ENCODE data around the gene ADAMTS9.

DNA sequence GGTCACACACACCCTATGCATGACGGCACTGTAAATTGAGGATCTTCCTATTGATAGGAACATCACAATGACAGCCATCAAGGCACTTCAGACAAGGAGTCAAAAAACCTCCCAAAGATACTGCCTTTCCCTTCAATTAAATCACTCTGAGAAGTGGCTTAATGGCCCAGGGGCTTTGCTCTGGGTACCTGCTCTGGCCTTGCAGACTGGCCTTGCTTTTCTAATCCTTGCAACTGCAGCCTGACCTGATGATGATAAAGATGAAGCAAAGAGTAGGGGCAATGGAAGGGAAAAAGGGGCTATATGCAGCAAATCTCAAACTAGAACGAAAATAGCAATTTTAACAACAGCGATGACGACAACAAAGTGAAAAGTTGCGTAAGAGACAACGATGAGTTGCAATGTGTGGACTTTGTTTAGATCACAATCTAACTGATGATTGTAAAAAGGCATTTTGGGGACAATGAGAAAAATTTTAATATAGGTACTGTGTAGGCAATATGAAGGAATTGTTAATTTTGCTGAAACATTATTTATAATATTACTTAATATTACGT, 14.6 kb downstream of the ADAMTS9 start:
- TF ChIP-seq SMC3 (conservative IDR thresholded peaks at IDR 0.05; ENCODE audit: insufficient read depth, low read depth, low read length): no peak
- no peak for TF ChIP-seq POLR2A (conservative IDR thresholded peaks at IDR 0.05)
- no peak for TF ChIP-seq MCM7 (IDR thresholded peaks at IDR 0.05)
- no peak for TF ChIP-seq SIN3B (IDR thresholded peaks at IDR 0.05; ENCODE audit: low read depth)
- no peak for TF ChIP-seq GTF3C2 (IDR thresholded peaks at IDR 0.05; ENCODE audit: borderline replicate concordance, extremely low read depth, insufficient read length)
- no peak for TF ChIP-seq MAZ (CRISPR knock-in tag; conservative IDR thresholded peaks at IDR 0.05 in 1 of 2, IDR thresholded peaks at IDR 0.05 in 1 of 2)
- TF ChIP-seq NR3C1 (CRISPR knock-in tag; IDR thresholded peaks at IDR 0.05): no peak
- TF ChIP-seq ZNF316 (IDR thresholded peaks at IDR 0.05): no peak
- TF ChIP-seq ZNF311 (CRISPR knock-in tag; IDR thresholded peaks at IDR 0.05): no peak
- no peak for TF ChIP-seq HNRNPLL (IDR thresholded peaks at IDR 0.05; ENCODE audit: low read depth, low read length, poor library complexity, severe bottlenecking)
- no peak for TF ChIP-seq NUFIP1 (IDR thresholded peaks at IDR 0.05; ENCODE audit: partially characterized antibody)
- no peak for TF ChIP-seq RAD51 (IDR thresholded peaks at IDR 0.05; ENCODE audit: borderline replicate concordance, low read depth)

All from K562 (cell line).